Measurements from ENCODE around the gene TMEM150B. TPM values are rescaled to one million over a fixed set of nuclear protein-coding genes. Genes with fewer than 3 reads are reported as not detected.

Gene TMEM150B
- total RNA-seq, 5 donors from 2014 or later (not counting 1 experiment from before 2014, with no cell fraction given) = 0.47 TPM; not detected in 4

- H3K27ac Mint-ChIP-seq = no peak overlapping the region
- no peak overlapping the region for H3K4me3 Mint-ChIP-seq
- H3K36me3 ChIP-seq (ENCODE audit: control insufficient read depth in 2 of 2, extremely low read depth in 1 of 2, insufficient read depth in 1 of 2, low read length in 1 of 2) = peaks cover 6 to 8% of the 10 kb centered on the region in 2 donors
- peaks cover 20% of the 10 kb centered on the region for H3K36me3 Mint-ChIP-seq
- no peak overlapping the region for H3K27ac ChIP-seq (ENCODE audit: low read length)
- H3K27me3 ChIP-seq (replicated peaks in 1 of 2; ENCODE audit: control insufficient read depth in 2 of 2, extremely low read depth in 1 of 2, insufficient read depth in 2 of 2, low read length in 1 of 2) = no peaks in the 10 kb centered on the region
- peaks cover 3 to 11% (median 6%) of the 10 kb centered on the region in 3 donors for H3K4me1 Mint-ChIP-seq
- peaks cover 0 to 8% of the 10 kb centered on the region in 2 experiments for H3K4me1 ChIP-seq (ENCODE audit: control insufficient read depth in 1 of 2, extremely low read depth in 1 of 2, insufficient read depth in 2 of 2, low read length in 2 of 2)
- no peaks in the 10 kb centered on the region for H3K9me3 ChIP-seq
- H3K27me3 Mint-ChIP-seq = no peaks in the 10 kb centered on the region
- 100% methylated on average over 2 of the region's 5 CpGs for WGBS (ENCODE audit: insufficient coverage)
- POLR2A ChIA-PET = no interaction called here
- ATAC-seq (replicated peaks in 1 of 4) (no peak), DNase-seq (no peak)
- H3K4me3 ChIP-seq (ENCODE audit: control insufficient read depth in 1 of 2, extremely low read depth in 1 of 2, low read length in 1 of 2) = no peak overlapping the region
- peaks cover 0 to 6% (median 5%) of the 10 kb centered on the region in 3 donors for H3K9me3 Mint-ChIP-seq
- CTCF ChIA-PET = no interaction called here
These were observed 60.6 kb downstream of the TMEM150B start for GRCh38 chr19:55264531-55264930.

Other genes with a start within 250 kb of the TMEM150B start
- 1 to 10 TPM; 1.1 to 3.5 (median 2.0) TPM for gene EPS8L1, start 249.5 kb downstream of the TMEM150B start, total RNA-seq
- 100 to 1,000 TPM; 129 to 197 (median 173) TPM for gene PPP1R12C, start 207.7 kb downstream of the TMEM150B start, total RNA-seq
- gene TNNT1, start 176.1 kb downstream of the TMEM150B start, total RNA-seq = under 1 TPM in 2 of 5 donors, not detected in 3; 0.36 to 0.76 TPM
- not detected for gene TNNI3, start 167.6 kb downstream of the TMEM150B start, total RNA-seq
- not detected for gene DNAAF3, start 158.7 kb downstream of the TMEM150B start, total RNA-seq
- gene SYT5, start 145.1 kb downstream of the TMEM150B start, total RNA-seq = 1 to 10 TPM in 2 of 5 donors, not detected in 3; 2.7 to 2.9 TPM
- gene PTPRH, start 115.8 kb downstream of the TMEM150B start, total RNA-seq = 1 to 10 TPM in 1 of 5 donors, under 1 TPM in 2, not detected in 2; 0.16 to 1.1 (median 0.51) TPM
- 10 to 100 TPM; 10.6 to 22.4 (median 18.2) TPM for gene TMEM86B, start 96.6 kb downstream of the TMEM150B start, total RNA-seq
- gene PPP6R1, start 66.3 kb downstream of the TMEM150B start, total RNA-seq = 100 to 1,000 TPM; 173 to 208 (median 194) TPM
- gene HSPBP1, start 45.2 kb downstream of the TMEM150B start, total RNA-seq = 10 to 100 TPM; 16.8 to 27.6 (median 24.7) TPM
- 1 to 10 TPM; 2.9 to 5.8 (median 3.9) TPM for gene BRSK1, start 41.3 kb downstream of the TMEM150B start, total RNA-seq
- 10 to 100 TPM; 24.4 to 71.8 (median 30.7) TPM for gene KMT5C, start 14.5 kb upstream of the TMEM150B start, total RNA-seq
- gene COX6B2, start 29.4 kb upstream of the TMEM150B start, total RNA-seq = under 1 TPM in 2 of 5 donors, not detected in 3; 0.12 to 0.51 TPM
- gene GARIN5B, start 37.9 kb upstream of the TMEM150B start, total RNA-seq = not detected
- gene IL11, start 45.1 kb upstream of the TMEM150B start, total RNA-seq = under 1 TPM in 2 of 5 donors, not detected in 3; 0.53 to 0.96 TPM
- not detected for gene TMEM190, start 51.5 kb upstream of the TMEM150B start, total RNA-seq
- gene TMEM238, start 59.0 kb upstream of the TMEM150B start, total RNA-seq = 10 to 100 TPM; 10.8 to 23.2 (median 20.0) TPM
- 1,000 to 10,000 TPM; 3,465 to 4,436 (median 4,286) TPM for gene RPL28, start 60.6 kb upstream of the TMEM150B start, total RNA-seq
- 10 to 100 TPM; 27.5 to 75.2 (median 35.1) TPM for gene UBE2S, start 82.4 kb upstream of the TMEM150B start, total RNA-seq
- not detected for gene SHISA7, start 118.0 kb upstream of the TMEM150B start, total RNA-seq
- 10 to 100 TPM in 3 of 5 donors, 1 to 10 TPM in 2; 6.8 to 18.9 (median 14.7) TPM for gene ISOC2, start 136.3 kb upstream of the TMEM150B start, total RNA-seq
- not detected for gene C19orf85, start 139.4 kb upstream of the TMEM150B start, total RNA-seq
- gene ZNF628, start 151.3 kb upstream of the TMEM150B start, total RNA-seq = 10 to 100 TPM; 14.2 to 24.1 (median 16.2) TPM
- gene NAT14, start 159.8 kb upstream of the TMEM150B start, total RNA-seq = 10 to 100 TPM in 1 of 5 donors, 1 to 10 TPM in 4; 6.3 to 10.4 (median 8.1) TPM
- 1 to 10 TPM in 2 of 5 donors, under 1 TPM in 3; 0.38 to 1.3 (median 0.66) TPM for gene SSC5D, start 163.1 kb upstream of the TMEM150B start, total RNA-seq
- gene SBK2, start 211.8 kb upstream of the TMEM150B start, total RNA-seq = not detected
- not detected for gene SBK3, start 220.2 kb upstream of the TMEM150B start, total RNA-seq